NCI-H1417 treated with DMSO at 0.1 percent for 48 hours (cell line): ENCODE data around the gene BTF3.

Source experiments
- DNase-seq: peaks from one replicate; lab custom pipeline; 2025; lab: John Stamatoyannopoulos, UW

Gene BTF3

GRCh38 chr5:73523861-73524260 is 25.6 kb downstream of the BTF3 start:
- DNase-seq, result no peak

DNA sequence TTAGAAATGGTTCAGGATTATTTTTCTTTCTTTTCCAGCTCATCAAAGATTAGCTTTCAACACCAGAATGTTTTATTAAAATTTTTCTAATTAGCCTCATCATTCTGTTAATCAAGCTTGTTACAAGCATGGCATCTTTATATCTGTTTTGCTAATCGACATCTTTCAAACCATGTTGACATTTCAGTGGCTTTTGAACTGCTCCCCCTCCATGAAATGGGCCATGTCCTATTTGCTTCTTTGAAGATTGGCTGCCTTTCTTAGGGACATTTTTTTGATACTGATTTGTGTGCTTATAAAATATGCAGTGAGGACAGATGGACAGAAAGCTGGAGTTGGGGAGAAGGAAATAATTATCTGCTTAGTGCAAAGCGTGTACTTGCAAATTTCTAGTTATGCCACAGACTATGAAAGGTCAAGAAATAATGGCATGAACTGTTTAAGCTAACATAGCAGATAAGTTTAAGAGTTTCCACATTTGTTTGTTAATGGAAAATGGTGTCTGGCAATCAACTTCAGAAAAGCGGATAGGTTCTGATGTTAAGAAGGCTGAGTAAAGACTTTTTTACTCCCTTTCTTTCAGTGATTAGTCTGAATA is 27.5 kb downstream of the BTF3 start:
- DNase-seq, result no peak

GRCh38 chr5:73528248-73528647 is 30.0 kb downstream of the BTF3 start:
- DNase-seq, result no peak

DNA sequence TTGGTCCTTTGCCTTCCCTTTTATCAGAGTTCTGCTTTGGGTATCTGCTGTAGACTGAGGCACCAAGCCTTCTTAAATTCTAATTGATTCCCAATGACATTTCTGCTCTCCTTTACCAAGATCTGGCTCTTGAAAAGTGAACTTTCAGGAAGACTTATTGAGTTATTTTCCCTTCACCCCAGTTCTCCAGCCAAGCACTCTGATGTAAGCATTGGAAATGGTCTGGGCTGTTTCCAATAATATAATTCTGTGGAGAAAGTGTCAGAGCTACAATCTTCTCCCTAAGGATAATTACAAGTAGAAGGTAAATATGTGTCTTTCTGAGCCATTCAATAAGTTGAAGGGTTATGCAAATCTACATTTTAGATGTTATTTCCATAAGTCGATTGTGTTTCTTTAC is 30.8 kb downstream of the BTF3 start:
- no peak for DNase-seq

DNA sequence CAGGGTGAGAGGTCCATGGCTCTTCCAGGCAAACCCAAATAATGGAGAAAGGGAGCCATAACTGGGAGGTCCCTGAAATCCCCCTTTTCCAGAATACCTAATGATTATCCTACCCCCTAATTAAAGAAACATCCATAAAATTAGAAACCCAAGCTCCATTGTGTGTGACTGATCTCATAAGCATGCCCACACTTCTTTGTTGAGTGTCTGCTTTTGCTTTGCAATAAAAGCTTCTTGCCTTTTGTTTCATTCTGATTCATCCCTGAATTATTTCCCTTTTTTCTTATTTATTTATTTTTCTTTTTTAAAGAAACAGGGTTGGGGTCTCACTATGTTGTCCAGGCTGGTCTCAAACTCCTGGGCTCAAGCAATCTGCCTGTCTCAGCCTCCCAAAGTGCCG is 33.1 kb downstream of the BTF3 start:
- DNase-seq, result no peak

- DNase-seq, result no peak
Observed at GRCh38 chr5:73532195-73532594, 34.0 kb downstream of the BTF3 start.

DNA sequence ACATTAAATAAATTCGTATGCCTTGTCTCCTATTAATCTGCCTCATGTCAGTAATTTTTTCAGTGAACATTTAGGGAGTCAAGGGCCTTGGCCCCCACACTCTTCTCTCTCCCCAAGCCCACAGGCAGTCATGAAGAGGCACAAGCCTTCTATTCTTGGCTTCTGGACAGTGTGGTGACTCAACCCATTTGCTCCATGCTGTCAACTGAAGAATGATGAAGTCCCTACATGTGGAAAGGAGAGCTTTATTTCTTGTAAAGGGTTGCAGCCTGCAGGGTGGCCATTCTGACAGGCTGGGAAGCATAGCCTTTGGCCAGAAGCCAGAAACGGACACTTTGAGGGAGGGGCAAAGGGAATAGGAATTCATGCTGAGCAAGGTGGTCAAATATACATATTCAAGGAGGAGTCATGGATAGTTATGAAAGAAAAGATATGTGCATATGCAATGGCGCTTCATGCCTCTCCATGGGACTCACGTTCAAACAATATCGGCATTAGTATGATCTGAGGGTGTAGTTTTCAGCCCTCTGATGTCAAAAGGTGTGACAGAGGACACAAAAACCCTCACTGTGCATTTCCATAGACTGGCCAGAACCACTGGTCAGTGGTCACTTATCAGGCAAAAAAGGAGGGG is 35.9 kb downstream of the BTF3 start:
- no peak for DNase-seq

- DNase-seq, result no peak
Observed at GRCh38 chr5:73534971-73535370, 36.7 kb downstream of the BTF3 start.

DNA sequence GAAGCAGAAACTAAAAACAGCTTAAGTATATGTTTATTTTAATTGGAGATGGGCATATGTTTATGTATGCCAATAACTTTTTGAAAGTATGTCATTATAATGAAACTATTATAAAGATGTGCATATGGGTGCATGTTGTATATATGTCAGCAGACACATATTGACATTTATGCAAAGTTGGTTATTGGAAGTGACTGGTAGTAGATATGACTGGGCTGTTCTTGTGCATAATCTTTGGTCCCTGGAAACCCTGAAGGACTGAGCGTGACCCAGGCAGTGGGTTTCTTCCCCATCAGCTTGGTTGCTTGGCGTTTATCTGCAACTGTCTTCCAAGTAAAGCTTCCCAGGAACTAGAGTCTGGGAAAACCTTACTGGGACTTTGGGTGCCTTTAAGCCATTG is 41.5 kb downstream of the BTF3 start:
- DNase-seq, result no peak

DNA sequence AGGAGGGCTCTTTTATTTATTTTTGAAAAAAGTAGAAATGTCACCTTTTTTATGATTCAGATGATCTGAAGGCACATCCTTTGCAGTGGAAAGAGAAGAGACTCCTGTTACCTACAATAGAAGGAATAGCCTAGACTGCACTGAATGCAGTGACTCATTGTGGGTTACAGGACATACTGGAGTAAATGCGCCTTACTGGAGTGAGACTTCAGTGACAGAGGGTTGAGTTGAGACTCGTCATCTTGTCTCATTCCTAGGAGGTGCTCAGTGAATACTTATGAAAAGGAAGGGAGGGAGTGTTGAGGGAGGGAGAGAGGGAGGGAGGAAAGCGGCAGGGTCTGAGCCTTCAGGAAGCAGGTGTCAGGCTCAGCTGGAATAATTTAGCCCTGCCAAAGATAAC is 42.0 kb downstream of the BTF3 start:
- no peak for DNase-seq

- DNase-seq, result no peak
Observed at GRCh38 chr5:73542020-73542419, 43.8 kb downstream of the BTF3 start.

GRCh38 chr5:73544429-73545402 is 46.5 kb downstream of the BTF3 start:
- DNase-seq, result peak; percentile 1

- no peak for DNase-seq
Observed at GRCh38 chr5:73545403-73545779, 47.1 kb downstream of the BTF3 start.

DNA sequence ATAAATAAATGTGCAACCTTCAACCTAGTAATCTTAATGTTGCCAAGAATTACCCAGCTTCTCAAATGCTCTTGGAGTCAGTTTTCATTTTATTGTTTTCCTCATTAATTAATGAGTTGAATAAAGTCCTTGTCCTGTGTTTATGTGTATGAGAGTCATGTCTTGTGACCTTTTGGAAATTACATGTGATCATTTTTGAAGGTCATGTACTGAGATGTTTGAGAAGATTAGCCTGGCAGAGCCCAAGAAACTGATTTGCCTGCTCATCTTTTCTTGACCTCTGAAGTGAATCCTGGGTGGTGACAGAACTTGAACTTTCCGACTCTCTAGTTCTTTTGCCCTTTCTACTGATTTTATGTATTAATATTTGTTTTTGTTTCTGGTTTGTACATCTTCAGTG is 51.8 kb downstream of the BTF3 start:
- DNase-seq, result no peak

DNA sequence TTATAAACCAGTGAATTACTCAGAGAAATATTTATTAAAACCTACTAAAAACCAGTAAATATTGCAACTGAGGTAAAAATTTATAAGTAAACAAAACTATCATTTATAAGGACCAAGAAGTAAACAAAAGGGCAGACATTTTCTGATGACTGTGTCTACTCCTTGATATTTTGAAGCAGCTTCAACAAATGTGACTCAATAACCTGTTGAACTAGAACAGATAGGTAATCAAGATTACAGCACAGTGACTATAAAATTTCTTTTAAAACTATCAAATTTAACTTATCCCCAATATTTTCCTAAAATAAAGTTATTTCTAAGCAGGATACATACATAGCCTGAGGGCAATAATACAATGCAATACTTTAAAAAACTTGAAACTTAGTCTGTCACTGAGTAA is 54.4 kb downstream of the BTF3 start:
- DNase-seq, result no peak
